CD4-positive, CD25-positive, alpha-beta regulatory T cell (primary cell): ENCODE data around the gene TNF. TPM values are rescaled to one million over a fixed set of nuclear protein-coding genes. Genes with fewer than 3 reads are reported as not detected.

Source experiments
- ATAC-seq, 2 donors: fragments of 150-1000 bp; cut with Tn5 transposase; one replicate each; pipeline ENCODE4 v1.10.0; 2021; ENCODE audit warnings: low read depth in 2 of 2, moderate number of reproducible peaks in 2 of 2, moderate library complexity in 1 of 2
- DNase-seq, 3 donors: peaks; one replicate each; pipeline versions ENCODE4 v3.0.0 to v3.0.0-alpha.2; 2012 to 2022; ENCODE audit warnings: mixed read lengths in 1 of 3
- H3K27ac ChIP-seq: one replicate; pipeline ENCODE4 v1.7.0; 2013; ENCODE audit warnings: mild to moderate bottlenecking, low read length; ENCODE audit not compliant: insufficient read depth, poor library complexity, severe bottlenecking
- H3K27me3 ChIP-seq: one replicate; pipeline ENCODE4 v1.7.0; 2013; ENCODE audit warnings: low read length; ENCODE audit not compliant: control insufficient read depth, insufficient read depth
- H3K36me3 ChIP-seq: one replicate; pipeline ENCODE4 v1.7.0; 2013; ENCODE audit warnings: mild to moderate bottlenecking, low read length, moderate library complexity; ENCODE audit not compliant: control insufficient read depth, insufficient read depth
- H3K4me1 ChIP-seq: 2 replicates; pipeline ENCODE4 v1.7.0; 2013; ENCODE audit warnings: mild to moderate bottlenecking, low read length; ENCODE audit not compliant: insufficient read depth, control insufficient read depth, poor library complexity, severe bottlenecking
- H3K4me3 ChIP-seq: one replicate; pipeline ENCODE4 v1.7.0; 2013; ENCODE audit warnings: low read depth, mild to moderate bottlenecking, low read length, moderate library complexity
- H3K9me3 ChIP-seq, 2 experiments: 1 replicate in 1 of 2; 2 replicates in 1 of 2; pipeline ENCODE4 v1.7.0; 2013; ENCODE audit warnings: low read length in 2 of 2, mild to moderate bottlenecking in 1 of 2, moderate library complexity in 1 of 2; ENCODE audit not compliant: control insufficient read depth in 2 of 2
- H3K27ac Mint-ChIP-seq, 3 donors: one replicate each; pipeline ENCODE4 v1.8.0; 2020 to 2022; ENCODE audit warnings: mild to moderate bottlenecking in 3 of 3, mixed read lengths in 3 of 3, moderate library complexity in 2 of 3
- H3K27me3 Mint-ChIP-seq: one replicate; pipeline ENCODE4 v1.8.0; 2022; ENCODE audit warnings: mild to moderate bottlenecking, mixed read lengths
- H3K36me3 Mint-ChIP-seq: one replicate; pipeline ENCODE4 v1.8.0; 2020; ENCODE audit warnings: mixed read lengths
- H3K4me1 Mint-ChIP-seq, 4 donors: one replicate each; pipeline ENCODE4 v1.8.0; 2020 to 2022; ENCODE audit warnings: mixed read lengths in 4 of 4, mild to moderate bottlenecking in 1 of 4
- H3K4me3 Mint-ChIP-seq, 4 donors: one replicate each; pipeline ENCODE4 v1.8.0; 2020 to 2022; ENCODE audit warnings: mild to moderate bottlenecking in 4 of 4, mixed read lengths in 4 of 4, moderate library complexity in 3 of 4
- H3K9me3 Mint-ChIP-seq, 7 donors: one replicate each; pipeline ENCODE4 v1.8.0; 2020 to 2022; ENCODE audit warnings: mixed read lengths in 7 of 7, mild to moderate bottlenecking in 3 of 7, moderate library complexity in 2 of 7
- polyA plus RNA-seq, 4 donors: library from polyadenylated mRNA; unstranded; fragments of 300-500 nt; fragmentation: Illumina TruSeq; gene quantifications; one replicate each; pipeline ENCODE4 v1.2.3, GENCODE V29; 2021
- total RNA-seq: library from RNA; stranded (reverse); gene quantifications from one replicate; pipeline ENCODE4 v1.2.3, GENCODE V29; 2022

The TNF gene
- total and polyA plus RNA-seq, 5 donors from 2014 or later: 0.48 to 21.8 (median 2.4) TPM

DNA sequence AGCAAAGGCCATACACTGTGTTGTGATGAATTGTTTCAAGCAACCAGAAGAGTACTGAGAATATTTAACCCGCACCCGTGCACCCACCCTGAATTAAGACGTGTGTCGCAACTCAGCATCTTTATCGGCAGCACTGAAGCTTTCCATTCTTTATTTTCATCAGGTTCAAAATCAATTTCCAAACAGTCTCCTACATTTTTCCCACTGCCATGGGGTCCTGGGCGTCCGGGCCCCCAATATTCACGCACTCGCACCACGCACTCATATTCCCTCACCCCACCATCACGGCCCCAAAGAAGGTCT lies 5.0 kb downstream of the TNF start:
- Mint-ChIP-seq H3K36me3 (peaks cover 46% of the 10 kb centered on the region), H3K27me3 (peaks cover 5% of the 10 kb centered on the region), H3K4me3 (peak overlapping the region; percentile 97 to 100 (median 99)), H3K9me3 (peaks cover 0 to 2% (median 0%) of the 10 kb centered on the region in 7 donors), H3K4me1 (peaks cover 1 to 83% (median 55%) of the 10 kb centered on the region in 4 donors), H3K27ac (peak overlapping the region; percentile 97 to 99 (median 98))
- peak overlapping the region; percentile 99 for H3K4me3 ChIP-seq
- ATAC-seq (no peak), DNase-seq (no peak)
- H3K4me1 ChIP-seq: peaks cover 86% of the 10 kb centered on the region
- peak overlapping the region; percentile 95 for H3K27ac ChIP-seq
- no peaks in the 10 kb centered on the region for H3K9me3 ChIP-seq
- peaks cover 10% of the 10 kb centered on the region for H3K36me3 ChIP-seq
- H3K27me3 ChIP-seq: no peaks in the 10 kb centered on the region

DNA sequence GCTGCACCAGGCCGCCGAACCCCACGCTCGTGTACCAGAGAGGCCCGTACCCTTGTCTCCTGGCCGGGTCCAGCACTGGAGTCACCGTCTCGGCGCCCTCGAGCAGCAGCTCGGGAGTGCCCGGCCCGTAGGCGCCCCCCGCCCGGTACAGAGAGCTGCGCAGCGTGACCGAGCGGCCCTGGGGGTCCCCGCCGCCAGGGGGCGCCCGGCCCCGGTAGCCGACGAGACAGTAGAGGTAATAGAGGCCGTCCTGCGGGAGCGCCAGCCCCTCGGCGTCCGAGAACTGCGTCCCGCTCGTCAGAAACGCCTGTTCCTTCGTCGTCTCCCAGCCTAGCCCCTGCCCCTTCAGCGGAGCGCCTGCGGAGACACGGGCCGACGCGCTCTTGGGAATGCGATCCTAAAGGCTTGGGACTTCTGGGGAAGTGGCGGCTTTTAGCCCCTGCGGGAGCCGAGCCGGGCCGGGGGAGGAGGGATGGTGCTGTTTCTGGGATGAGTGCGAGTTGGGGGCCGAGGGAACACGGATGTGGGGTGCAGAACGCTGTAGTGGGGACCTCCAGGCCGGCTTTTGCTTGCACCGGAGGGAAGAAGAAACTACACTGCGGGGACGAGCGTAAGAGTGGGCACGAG lies 5.6 kb downstream of the TNF start:
- Histone ChIP-seq H3K27me3 (no peaks in the 10 kb centered on the region), H3K9me3 (no peaks in the 10 kb centered on the region), H3K36me3 (peaks cover 10% of the 10 kb centered on the region), H3K27ac (peak overlapping the region; percentile 95), H3K4me1 (peaks cover 86% of the 10 kb centered on the region), H3K4me3 (peak overlapping the region; percentile 99)
- peaks cover 0 to 2% (median 0%) of the 10 kb centered on the region in 7 donors for H3K9me3 Mint-ChIP-seq
- ATAC-seq (peak; percentile 73 to 79), DNase-seq (peak; percentile 82 to 87 (median 85))
- peaks cover 6 to 83% (median 56%) of the 10 kb centered on the region in 4 donors for H3K4me1 Mint-ChIP-seq
- H3K4me3 Mint-ChIP-seq: peak overlapping the region; percentile 97 to 100 (median 99)
- peak overlapping the region; percentile 97 to 99 (median 98) for H3K27ac Mint-ChIP-seq
- peaks cover 41% of the 10 kb centered on the region for H3K36me3 Mint-ChIP-seq
- H3K27me3 Mint-ChIP-seq: peaks cover 5% of the 10 kb centered on the region

GRCh38 chr6:31581434-31582229 lies 6.3 kb downstream of the TNF start:
- ATAC-seq: no peak

DNA sequence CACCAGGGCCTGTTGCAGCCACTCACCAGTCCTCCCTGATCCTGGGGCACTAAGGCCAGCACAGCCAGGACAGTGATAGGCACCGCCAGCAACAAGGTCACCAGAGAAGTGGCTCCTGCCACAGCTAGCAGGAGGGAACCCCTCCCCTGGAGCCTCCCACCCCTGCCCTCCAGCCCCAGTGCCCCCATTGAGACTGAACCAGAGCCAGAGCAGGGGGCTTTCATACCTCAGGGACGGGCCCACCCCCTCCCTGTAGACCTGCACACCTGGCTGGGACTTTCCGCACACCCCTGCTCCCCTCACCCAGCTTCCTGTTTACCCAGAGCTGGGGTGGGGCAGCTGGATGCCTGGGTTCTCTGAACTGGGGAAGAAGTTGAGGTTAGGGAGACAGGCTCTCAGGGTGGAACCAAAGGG lies 6.9 kb downstream of the TNF start, which contains the start of gene LTB:
LTB (minus strand) TSS at position 195 of the 414 bp plus-strand sequence; CDS start at position 188, 7 bp downstream.
- peak within 1 kb of the TSS; percentile 95 for H3K27ac ChIP-seq
- DNase-seq (peak; percentile 70 to 95 (median 71)), ATAC-seq (peak; percentile 70 to 71)
- Mint-ChIP-seq H3K9me3 (peaks cover 0 to 2% (median 0%) of the 10 kb centered on the region in 7 donors), H3K4me1 (peaks cover 6 to 83% (median 61%) of the 10 kb centered on the region in 4 donors), H3K4me3 (peak within 1 kb of the TSS; percentile 97 to 100 (median 99)), H3K27me3 (peaks cover 9% of the 10 kb centered on the region), H3K36me3 (peaks cover 28% of the 10 kb centered on the region), H3K27ac (peak within 1 kb of the TSS; percentile 94 to 99 (median 98))
- H3K4me1 ChIP-seq: peaks cover 88% of the 10 kb centered on the region
- H3K4me3 ChIP-seq: peak within 1 kb of the TSS; percentile 99
- no peaks in the 10 kb centered on the region for H3K9me3 ChIP-seq
- H3K27me3 ChIP-seq: no peaks in the 10 kb centered on the region
- peaks cover 10% of the 10 kb centered on the region for H3K36me3 ChIP-seq

More at GRCh38 chr6:31581434-31582229, 6.3 kb downstream of the TNF start:
- H3K4me3 Mint-ChIP-seq: peak overlapping the region; percentile 97 to 100 (median 99)
- H3K27me3 Mint-ChIP-seq: peaks cover 5% of the 10 kb centered on the region
- Histone ChIP-seq H3K4me3 (peak overlapping the region; percentile 99), H3K27me3 (no peaks in the 10 kb centered on the region), H3K27ac (peak overlapping the region; percentile 95), H3K9me3 (no peaks in the 10 kb centered on the region), H3K4me1 (peaks cover 88% of the 10 kb centered on the region), H3K36me3 (peaks cover 10% of the 10 kb centered on the region)
- peak in 1 of 3 donors; percentile 53 for DNase-seq
- peaks cover 34% of the 10 kb centered on the region for H3K36me3 Mint-ChIP-seq
- H3K27ac Mint-ChIP-seq: peak overlapping the region; percentile 94 to 99 (median 98)
- peaks cover 6 to 83% (median 57%) of the 10 kb centered on the region in 4 donors for H3K4me1 Mint-ChIP-seq
- peaks cover 0 to 2% (median 0%) of the 10 kb centered on the region in 7 donors for H3K9me3 Mint-ChIP-seq

- peak overlapping the region; percentile 65 for H3K4me3 ChIP-seq
- H3K4me1 ChIP-seq: peaks cover 80% of the 10 kb centered on the region
- peak in 1 of 2 donors; percentile 9 for ATAC-seq
- DNase-seq: peak; percentile 38 to 89 (median 66)
- Mint-ChIP-seq H3K27me3 (peaks cover 10% of the 10 kb centered on the region), H3K4me3 (peak overlapping the region; percentile 45 to 85 (median 78)), H3K9me3 (peaks cover 0 to 2% (median 0%) of the 10 kb centered on the region in 7 donors), H3K4me1 (peaks cover 6 to 78% (median 56%) of the 10 kb centered on the region in 4 donors), H3K27ac (peak overlapping the region; percentile 96 to 98 (median 97)), H3K36me3 (peaks cover 18% of the 10 kb centered on the region)
- H3K9me3 ChIP-seq: no peaks in the 10 kb centered on the region
- H3K27me3 ChIP-seq: no peaks in the 10 kb centered on the region
- H3K36me3 ChIP-seq: no peaks in the 10 kb centered on the region
- peak overlapping the region; percentile 95 for H3K27ac ChIP-seq
These were observed 10.1 kb downstream of the TNF start for GRCh38 chr6:31585491-31585890.

- no peaks in the 10 kb centered on the region for H3K9me3 ChIP-seq
- Mint-ChIP-seq H3K27ac (peak within 1 kb of the TSS; percentile 96 to 98 (median 97)), H3K36me3 (peaks cover 15% of the 10 kb centered on the region), H3K4me1 (peaks cover 6 to 81% (median 57%) of the 10 kb centered on the region in 4 donors), H3K27me3 (peaks cover 10% of the 10 kb centered on the region), H3K4me3 (peak within 1 kb of the TSS; percentile 74 to 92 (median 84)), H3K9me3 (peaks cover 0 to 3% (median 0%) of the 10 kb centered on the region in 7 donors)
- ATAC-seq (no peak), DNase-seq (no peak)
- H3K36me3 ChIP-seq: no peaks in the 10 kb centered on the region
- peak within 1 kb of the TSS; percentile 65 for H3K4me3 ChIP-seq
- H3K4me1 ChIP-seq: peaks cover 78% of the 10 kb centered on the region
- no peaks in the 10 kb centered on the region for H3K27me3 ChIP-seq
- peak within 1 kb of the TSS; percentile 95 for H3K27ac ChIP-seq
These were observed 10.6 kb downstream of the TNF start, which contains the start of gene LST1 for GRCh38 chr6:31586008-31586407. Gene LST1, plus strand, starts transcription at chr6:31586277. Its CDS starts 1,023 bp downstream, at chr6:31587300.

GRCh38 chr6:31586599-31587281 lies 11.4 kb downstream of the TNF start:
- DNase-seq (peak in 1 of 3 donors; percentile 61), ATAC-seq (peak; percentile 25 to 32)
- Histone ChIP-seq H3K4me3 (peak overlapping the region; percentile 65), H3K9me3 (no peaks in the 10 kb centered on the region), H3K36me3 (no peaks in the 10 kb centered on the region), H3K27ac (peak overlapping the region; percentile 95), H3K27me3 (no peaks in the 10 kb centered on the region), H3K4me1 (peaks cover 80% of the 10 kb centered on the region)
- peaks cover 10% of the 10 kb centered on the region for H3K36me3 Mint-ChIP-seq
- peaks cover 10% of the 10 kb centered on the region for H3K27me3 Mint-ChIP-seq
- H3K27ac Mint-ChIP-seq: peak overlapping the region; percentile 96 to 98 (median 97)
- peak overlapping the region; percentile 74 to 92 (median 84) for H3K4me3 Mint-ChIP-seq
- peaks cover 6 to 85% (median 59%) of the 10 kb centered on the region in 4 donors for H3K4me1 Mint-ChIP-seq
- peaks cover 0 to 3% (median 0%) of the 10 kb centered on the region in 7 donors for H3K9me3 Mint-ChIP-seq
